Smooth muscle cell (in vitro differentiated cells): ENCODE measurements around the gene ATP11A. TPM values are rescaled to one million over a fixed set of nuclear protein-coding genes. Genes with fewer than 3 reads are reported as not detected.

ENCODE experiments used
- DNase-seq: peaks from one replicate; lab custom pipeline; 2025; ENCODE audit not compliant: unreplicated experiment; lab: John Stamatoyannopoulos, UW
- H2AFZ ChIP-seq: fragments of 200-600 bp; sonication (generic); 2 replicates; pipeline ENCODE4 v1.6.0; 2016; ENCODE audit warnings: antibody characterized with exemption, low read depth, mild to moderate bottlenecking
- H3F3A ChIP-seq: fragments of 200-600 bp; sonication (generic); 2 replicates; pipeline ENCODE4 v1.6.0; 2017; ENCODE audit warnings: antibody characterized with exemption, low read depth
- H3K27ac ChIP-seq: fragments of 200-600 bp; sonication (generic); 2 replicates; pipeline ENCODE4 v1.5.1; 2016; ENCODE audit warnings: low read depth, mild to moderate bottlenecking
- H3K27me3 ChIP-seq: fragments of 200-600 bp; sonication (generic); 2 replicates; pipeline ENCODE4 v1.6.1; 2016; ENCODE audit warnings: low read depth, mild to moderate bottlenecking
- H3K36me3 ChIP-seq: fragments of 200-600 bp; sonication (generic); 2 replicates; pipeline ENCODE4 v1.5.1; 2016; ENCODE audit warnings: low read depth
- H3K4me1 ChIP-seq: fragments of 200-600 bp; sonication (generic); 2 replicates; pipeline ENCODE4 v1.5.1; 2016; ENCODE audit warnings: low read depth
- H3K4me2 ChIP-seq: fragments of 200-600 bp; sonication (generic); 2 replicates; pipeline ENCODE4 v1.6.0; 2016; ENCODE audit warnings: mild to moderate bottlenecking
- H3K4me3 ChIP-seq: fragments of 200-600 bp; sonication (generic); 2 replicates; pipeline ENCODE4 v1.5.1; 2016; ENCODE audit warnings: mild to moderate bottlenecking
- H3K79me2 ChIP-seq: fragments of 200-600 bp; sonication (generic); 2 replicates; pipeline ENCODE4 v1.6.0; 2016; ENCODE audit warnings: low read depth, mild to moderate bottlenecking
- H3K9ac ChIP-seq: fragments of 200-600 bp; sonication (generic); 2 replicates; pipeline ENCODE4 v1.6.0; 2016; ENCODE audit warnings: low read depth
- H3K9me3 ChIP-seq: fragments of 200-600 bp; sonication (generic); replicated peaks from 2 replicates; pipeline ENCODE4 v1.5.1; 2016; ENCODE audit warnings: low read depth
- H4K20me1 ChIP-seq: fragments of 200-600 bp; sonication (generic); 2 replicates; pipeline ENCODE4 v1.6.0; 2016; ENCODE audit warnings: low read depth
- WGBS: methylation state at CpG from one replicate; pipeline ENCODE4 v1.1.7; 2016; ENCODE audit warnings: low lambda C conversion rate; 5-methylcytosine and 5-hydroxymethylcytosine counted together
- polyA plus RNA-seq: library from polyadenylated mRNA; unstranded; fragments of >200 nt; fragmentation: Nextera tagmentation; extraction: Ambion mirVana; gene quantifications from 2 replicates; pipeline ENCODE4 v1.2.1, GENCODE V29; 2016
- total RNA-seq: library from RNA; depleted of rRNA; stranded (reverse); fragments of >200 nt; gene quantifications from 2 replicates; pipeline ENCODE4 v1.2.3, GENCODE V29; 2014
- TF ChIP-seq, protein P1 (sequence below): fragments of 200-600 bp; sonication (generic); IDR thresholded peaks from 2 replicates; pipeline ENCODE4 v1.5.1; 2017; ENCODE audit warnings: borderline replicate concordance, mild to moderate bottlenecking, antibody characterized with exemption; ENCODE audit not compliant: insufficient read depth, poor library complexity, severe bottlenecking

The ATP11A gene
- total and polyA plus RNA-seq, 2 experiments from 2014 or later: 6.5 to 7.5 TPM

DNA sequence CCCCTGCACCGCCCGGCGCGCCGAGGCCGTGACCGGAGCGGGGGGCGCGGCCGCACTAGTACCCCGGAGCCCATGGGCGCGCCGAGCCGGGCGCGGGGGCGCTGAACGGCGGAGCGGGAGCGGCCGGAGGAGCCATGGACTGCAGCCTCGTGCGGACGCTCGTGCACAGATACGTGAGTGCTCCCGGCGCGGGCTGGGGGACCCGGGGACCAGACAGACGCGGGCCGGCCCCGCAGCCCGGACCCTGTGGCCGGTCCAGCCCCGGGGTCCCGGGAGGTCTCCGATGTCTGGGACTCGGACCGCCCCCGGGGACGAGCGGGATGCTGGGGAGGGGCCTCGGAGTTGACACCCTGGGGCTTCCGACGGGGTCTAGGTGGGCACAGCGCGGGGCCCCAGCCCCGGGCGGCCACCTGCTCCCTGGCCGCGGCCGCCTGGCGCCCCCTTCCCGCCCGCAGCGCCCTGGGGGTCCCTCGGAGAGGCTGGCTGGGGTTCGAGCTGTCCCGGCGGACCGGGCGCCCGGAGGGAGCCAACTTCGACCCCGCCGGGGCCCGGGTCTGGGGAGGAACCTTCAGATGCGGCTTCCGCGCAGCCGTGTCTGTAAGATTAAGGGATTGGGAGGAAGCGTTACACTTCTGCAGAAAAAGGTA lies 568 bp downstream of the ATP11A start:
- H3K79me2 ChIP-seq: peaks cover 25% of the 10 kb centered on the region

DNA sequence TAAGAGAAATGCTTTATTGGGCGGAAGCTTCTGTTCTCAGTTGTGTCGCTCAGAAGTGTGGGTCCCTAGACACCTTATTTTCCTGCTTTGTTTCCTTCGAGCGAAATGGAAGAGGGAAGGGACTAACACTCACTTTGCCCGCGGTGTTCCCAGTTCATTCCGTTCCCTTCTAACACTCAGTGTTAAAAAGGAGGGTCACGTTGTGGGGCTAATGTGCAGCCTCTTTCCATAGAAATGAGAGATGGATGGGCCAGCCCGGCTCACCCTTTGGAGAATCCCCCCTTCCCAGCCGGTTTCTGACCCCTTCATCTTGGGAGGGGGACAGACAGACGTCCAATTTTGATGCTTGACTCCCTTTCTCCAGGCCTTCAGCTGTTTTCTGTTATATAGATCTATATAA lies 2.3 kb downstream of the ATP11A start:
- TF ChIP-seq, protein P1, sequence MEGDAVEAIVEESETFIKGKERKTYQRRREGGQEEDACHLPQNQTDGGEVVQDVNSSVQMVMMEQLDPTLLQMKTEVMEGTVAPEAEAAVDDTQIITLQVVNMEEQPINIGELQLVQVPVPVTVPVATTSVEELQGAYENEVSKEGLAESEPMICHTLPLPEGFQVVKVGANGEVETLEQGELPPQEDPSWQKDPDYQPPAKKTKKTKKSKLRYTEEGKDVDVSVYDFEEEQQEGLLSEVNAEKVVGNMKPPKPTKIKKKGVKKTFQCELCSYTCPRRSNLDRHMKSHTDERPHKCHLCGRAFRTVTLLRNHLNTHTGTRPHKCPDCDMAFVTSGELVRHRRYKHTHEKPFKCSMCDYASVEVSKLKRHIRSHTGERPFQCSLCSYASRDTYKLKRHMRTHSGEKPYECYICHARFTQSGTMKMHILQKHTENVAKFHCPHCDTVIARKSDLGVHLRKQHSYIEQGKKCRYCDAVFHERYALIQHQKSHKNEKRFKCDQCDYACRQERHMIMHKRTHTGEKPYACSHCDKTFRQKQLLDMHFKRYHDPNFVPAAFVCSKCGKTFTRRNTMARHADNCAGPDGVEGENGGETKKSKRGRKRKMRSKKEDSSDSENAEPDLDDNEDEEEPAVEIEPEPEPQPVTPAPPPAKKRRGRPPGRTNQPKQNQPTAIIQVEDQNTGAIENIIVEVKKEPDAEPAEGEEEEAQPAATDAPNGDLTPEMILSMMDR: no peak
- DNase-seq: no peak
- peak overlapping the region; percentile 84 for H3K4me3 ChIP-seq
- peak overlapping the region; percentile 77 for H3K9ac ChIP-seq
- no peaks in the 10 kb centered on the region for H3K9me3 ChIP-seq
- peaks cover 32% of the 10 kb centered on the region for H3K79me2 ChIP-seq
- peaks cover 36% of the 10 kb centered on the region for H4K20me1 ChIP-seq
- H3K4me1 ChIP-seq: peaks cover 31% of the 10 kb centered on the region
- H3K4me2 ChIP-seq: peak overlapping the region; percentile 98
- no peaks in the 10 kb centered on the region for H3F3A ChIP-seq
- H3K36me3 ChIP-seq: no peaks in the 10 kb centered on the region
- WGBS: 69% methylated on average over 11 of the region's 11 CpGs
- H3K27me3 ChIP-seq: no peaks in the 10 kb centered on the region
- no peak overlapping the region for H2AFZ ChIP-seq
- H3K27ac ChIP-seq: no peak overlapping the region

More for the DNA sequence above, 568 bp downstream of the ATP11A start:
- DNase-seq: no peak
- Histone ChIP-seq H3K4me1 (peaks cover 31% of the 10 kb centered on the region), H3K9ac (peak overlapping the region; percentile 77), H3K4me2 (peak overlapping the region; percentile 98), H4K20me1 (peaks cover 36% of the 10 kb centered on the region), H3K27me3 (no peaks in the 10 kb centered on the region), H2AFZ (peak overlapping the region; percentile 92), H3K27ac (peak overlapping the region; percentile 59), H3F3A (no peaks in the 10 kb centered on the region), H3K9me3 (no peaks in the 10 kb centered on the region), H3K36me3 (no peaks in the 10 kb centered on the region), H3K4me3 (peak overlapping the region; percentile 84)
- WGBS: 2% methylated on average over 34 of the region's 77 CpGs
- TF ChIP-seq, protein P1: no peak

GRCh38 chr13:112692586-112692985 lies 2.7 kb downstream of the ATP11A start:
- Histone ChIP-seq H4K20me1 (peaks cover 36% of the 10 kb centered on the region), H3K4me1 (peaks cover 31% of the 10 kb centered on the region), H3K4me2 (peak overlapping the region; percentile 98), H3K4me3 (peak overlapping the region; percentile 84), H2AFZ (no peak overlapping the region), H3K9me3 (no peaks in the 10 kb centered on the region), H3K27me3 (no peaks in the 10 kb centered on the region), H3K27ac (no peak overlapping the region), H3K36me3 (no peaks in the 10 kb centered on the region), H3K79me2 (peaks cover 35% of the 10 kb centered on the region), H3K9ac (no peak overlapping the region), H3F3A (no peaks in the 10 kb centered on the region)
- no peak for DNase-seq
- WGBS: 93% methylated on average over 5 of the region's 5 CpGs
- TF ChIP-seq, protein P1: no peak
